ENCODE results near the gene ZNRF3.

GRCh38 chr22:29012952-29013351 lies 129.6 kb downstream of the ZNRF3 start:
- TF ChIP-seq POLR2AphosphoS5 (IDR thresholded peaks at IDR 0.05) (no peak), POLR2A (IDR thresholded peaks at IDR 0.05) (no peak), CTCF (IDR thresholded peaks at IDR 0.05) (no peak), EP300 (IDR thresholded peaks at IDR 0.05) (no peak)
